HepG2 (cell line): ENCODE measurements around the gene OR4C11. TPM values are rescaled to one million over a fixed set of nuclear protein-coding genes. Genes with fewer than 3 reads are reported as not detected.

Source experiments
- ATAC-seq: fragments of 200-7000 bp; cut with Tn5 transposase; 3 replicates; pipeline ENCODE4 v1.9.1; 2020; ENCODE audit warnings: mild to moderate bottlenecking, moderate library complexity
- BruUV-seq: library from RNA; stranded (reverse); fragments of 400-500 nt; replicated peaks from 2 replicates; lab custom pipeline; 2021; lab: Mats Ljungman, UMichigan
- CTCF ChIA-PET: fragments of 300-600 bp; formaldehyde crosslinking; extraction: SDS; loops from one replicate; lab custom pipeline; 2021; ENCODE audit warnings: low total read pairs, inconsistent platforms, low intra/inter-chr PET ratio; lab: Yijun Ruan, JAX
- POLR2A ChIA-PET: fragments of 350-600 bp; sonication (Branson Sonifier 250); formaldehyde crosslinking; loops from one replicate; lab custom pipeline; 2020; ENCODE audit warnings: antibody characterized with exemption, inconsistent platforms; lab: Yijun Ruan, JAX
- DNase-seq: peaks from one replicate; pipeline ENCODE4 v3.0.0-alpha.2; 2015; ENCODE audit warnings: low spot score
- FAIRE-seq: peaks from 3 replicates; lab custom pipeline; 2011; peaks lifted over from hg19 to GRCh38; lab: Jason Lieb, UNC
- H2AFZ ChIP-seq: one replicate; pipeline ENCODE4 v1.6.1; 2011; ENCODE audit warnings: low read length, inconsistent platforms
- H3K27ac ChIP-seq: fragments of 300-600 bp; 3 replicates; pipeline ENCODE4 v1.8.0; 2011; ENCODE audit warnings: mixed run types, mild to moderate bottlenecking, mixed read lengths, low read length, inconsistent platforms; ENCODE audit not compliant: insufficient read depth; ENCODE audit errors: extremely low read length
- H3K27me3 ChIP-seq, 2 experiments: fragments of 200-600 bp in 1 of 2; 2 replicates in 1 of 2; 3 replicates in 1 of 2; pipeline versions ENCODE4 v1.6.0 to v1.8.0; 2011; ENCODE audit warnings: low read length in 2 of 2, mild to moderate bottlenecking in 2 of 2, moderate library complexity in 2 of 2, inconsistent platforms in 1 of 2; ENCODE audit not compliant: insufficient read depth in 2 of 2, control insufficient read depth in 1 of 2
- H3K36me3 ChIP-seq, 2 experiments: fragments of 200-600 bp in 1 of 2; replicated peaks in 1 of 2; 2 replicates in 1 of 2; 3 replicates in 1 of 2; pipeline versions ENCODE4 v1.5.1 to v1.8.0; 2011; ENCODE audit warnings: low read length in 2 of 2, inconsistent platforms in 1 of 2; ENCODE audit not compliant: insufficient read depth in 2 of 2, control insufficient read depth in 1 of 2
- H3K4me1 ChIP-seq: 2 replicates; pipeline ENCODE4 v1.5.1; 2012; ENCODE audit warnings: low read length, inconsistent platforms; ENCODE audit not compliant: insufficient read depth
- H3K4me2 ChIP-seq: 2 replicates; pipeline ENCODE4 v1.6.0; 2011; ENCODE audit warnings: low read depth, low read length, inconsistent platforms
- H3K4me3 ChIP-seq, 3 experiments: fragments of 200-600 bp in 1 of 3; sonication (generic), shearing (Covaris generic) in 1 of 3; replicated peaks in 1 of 3; 2 replicates each; pipeline ENCODE4 v1.5.1; 2011 to 2016; ENCODE audit warnings: low read length in 3 of 3, inconsistent platforms in 2 of 3, low read depth in 2 of 3, mild to moderate bottlenecking in 2 of 3, control low read depth in 1 of 3, mixed read lengths in 1 of 3; ENCODE audit not compliant: insufficient read depth in 1 of 3
- H3K79me2 ChIP-seq: one replicate; pipeline ENCODE4 v1.6.1; 2011; ENCODE audit warnings: low read length, inconsistent platforms; ENCODE audit not compliant: insufficient read depth
- H3K9ac ChIP-seq: 2 replicates; pipeline ENCODE4 v1.6.0; 2011; ENCODE audit warnings: mild to moderate bottlenecking, low read depth, low read length, inconsistent platforms; ENCODE audit not compliant: insufficient read depth
- H3K9me3 ChIP-seq: 2 replicates; pipeline ENCODE4 v1.5.1; 2012; ENCODE audit warnings: mild to moderate bottlenecking, low read length
- H4K20me1 ChIP-seq: 2 replicates; pipeline ENCODE4 v1.6.0; 2011; ENCODE audit warnings: inconsistent platforms, mild to moderate bottlenecking, low read length, moderate library complexity; ENCODE audit not compliant: insufficient read depth
- MAX ChIP-seq: IDR thresholded peaks from 2 replicates; pipeline ENCODE4 v1.6.1; 2012; ENCODE audit warnings: inconsistent platforms
- NR2F1 ChIP-seq, 2 experiments: fragments of 450-650 bp in 1 of 2; formaldehyde crosslinking in 1 of 2; IDR thresholded peaks; 2 replicates each; pipeline versions ENCODE4 v1.5.0 to v1.6.1; 2016 to 2020; ENCODE audit warnings: mild to moderate bottlenecking in 1 of 2, missing compliant biosample characterization in 1 of 2, missing genetic modification reagents in 1 of 2, moderate library complexity in 1 of 2
- RCOR2 ChIP-seq: IDR thresholded peaks from 2 replicates; pipeline ENCODE4 v1.6.1; 2016; ENCODE audit warnings: missing biosample characterization, missing genetic modification reagents
- SMC3 ChIP-seq: IDR thresholded peaks from 2 replicates; pipeline ENCODE4 v1.6.1; 2011; ENCODE audit warnings: low read length, improper control_type of control experiment
- THAP7 ChIP-seq: sonication (generic); formaldehyde crosslinking; IDR thresholded peaks from 2 replicates; pipeline ENCODE4 v1.8.1; 2023; ENCODE audit warnings: mild to moderate bottlenecking, missing genetic modification reagents
- ZBTB4 ChIP-seq: sonication (generic); formaldehyde crosslinking; IDR thresholded peaks from 2 replicates; pipeline ENCODE4 v1.4.0; 2020; ENCODE audit warnings: missing genetic modification reagents, mild to moderate bottlenecking, borderline replicate concordance
- ZNF350 ChIP-seq: sonication (generic); formaldehyde crosslinking; IDR thresholded peaks from 2 replicates; pipeline ENCODE4 v1.4.0; 2020; ENCODE audit warnings: mild to moderate bottlenecking, low read depth, missing genetic modification reagents, borderline replicate concordance
- ZNF691 ChIP-seq: sonication (generic); formaldehyde crosslinking; IDR thresholded peaks from 2 replicates; pipeline ENCODE4 v1.4.0; 2020; ENCODE audit warnings: missing genetic modification reagents, low read depth, mild to moderate bottlenecking, borderline replicate concordance
- WGBS: methylation state at CpG from one replicate; pipeline ENCODE4 v1.1.6; 2017; ENCODE audit warnings: low lambda C conversion rate; 5-methylcytosine and 5-hydroxymethylcytosine counted together
- in situ Hi-C: cut with HindIII; loops from 2 replicates; pipeline ENCODE4 v1.10.0; 2017; ENCODE audit warnings: low pct_unique_long_range_greater_than_20kb; ENCODE audit not compliant: extremely low pct_ligation_motif_present
- intact Hi-C: fragments of 100-400 bp; cut with micrococcal nuclease; formaldehyde crosslinking; loops from one replicate; pipeline ENCODE4 v1.10.0; 2022; ENCODE audit not compliant: unreplicated experiment
- polyA plus RNA-seq, 8 experiments: library from polyadenylated mRNA; depleted of rRNA in 3 of 8; stranded (reverse) in 7 of 8; unstranded in 1 of 8; fragments of >200 nt; fragmentation: Illumina TruSeq in 4 of 8; extraction: Trizol in 4 of 8; gene quantifications; 2 replicates each; pipeline versions ENCODE4 v1.2.1 to v1.2.3, GENCODE V29; 2011 to 2016; ENCODE audit warnings: low read depth in 4 of 8, missing spikeins in 1 of 8, mixed read lengths in 1 of 8; ENCODE audit not compliant: insufficient read depth in 1 of 8
- total RNA-seq, 5 experiments: library from RNA; depleted of rRNA; stranded (reverse); fragments of >200 nt; fragmentation: Illumina TruSeq; extraction: Trizol; gene quantifications; 2 replicates each; pipeline ENCODE4 v1.2.3, GENCODE V29; 2016; ENCODE audit warnings: low read depth in 1 of 5

Gene OR4C11
- total and polyA plus RNA-seq, 2 of the 13 experiments (the other 11 are each of a cell fraction or from before 2014, with no cell fraction given): not detected

- TF ChIP-seq THAP7 (CRISPR knock-in tag) (no peak), SMC3 (no peak), ZNF350 (CRISPR knock-in tag) (no peak), MAX (no peak), RCOR2 (CRISPR knock-in tag) (no peak), ZBTB4 (no peak), ZNF691 (no peak), NR2F1 (CRISPR knock-in tag; IDR thresholded peaks at IDR 0.05) (no peak)
- H3K4me3 ChIP-seq: no peak within 1 kb of the TSS
- H3K9ac ChIP-seq: no peak within 1 kb of the TSS
- WGBS: 0% methylated on average over 3 of the region's 3 CpGs
- intact Hi-C loops (no loop called here), in situ Hi-C loops (no loop called here)
- H3K4me1 ChIP-seq: no peaks in the 10 kb centered on the region
- BruUV-seq: no TSS peak
- no peaks in the 10 kb centered on the region for H4K20me1 ChIP-seq
- H3K4me2 ChIP-seq: no peak within 1 kb of the TSS
- no peak for FAIRE-seq
- H2AFZ ChIP-seq: no peak within 1 kb of the TSS
- no peaks in the 10 kb centered on the region for H3K27me3 ChIP-seq
- H3K36me3 ChIP-seq: no peaks in the 10 kb centered on the region
- H3K9me3 ChIP-seq: peaks cover 16% of the 10 kb centered on the region
- no peaks in the 10 kb centered on the region for H3K79me2 ChIP-seq
- H3K27ac ChIP-seq: no peak within 1 kb of the TSS
- DNase-seq: no peak
- ChIA-PET CTCF (no interaction called here), POLR2A (no interaction called here)
- no peak for ATAC-seq
Observed at GRCh38 chr11:55634813-55635212, 27.4 kb upstream of the OR4C11 start, which contains the start of gene OR4P4. TSS of gene OR4P4 (plus strand) at chr11:55635113.
